Temporal lobe (tissue), 1 donor: ENCODE measurements around the gene ABRAXAS1. TPM values are rescaled to one million over a fixed set of nuclear protein-coding genes. Genes with fewer than 3 reads are reported as not detected.

Experiments used
- total RNA-seq: library from RNA; depleted of rRNA; stranded (reverse); fragments of >200 nt; gene quantifications from one replicate; pipeline ENCODE4 v1.2.3, GENCODE V29; 2014

The ABRAXAS1 gene
- total RNA-seq, 1 donor from 2014 or later = 3.4 TPM

Other genes with a start within 250 kb of the ABRAXAS1 start
- 9.1 TPM for gene COQ2, start 200.3 kb downstream of the ABRAXAS1 start, total RNA-seq
- 0.49 TPM for gene HPSE, start 150.3 kb downstream of the ABRAXAS1 start, total RNA-seq
- 15.0 TPM for gene HELQ, start 29.3 kb downstream of the ABRAXAS1 start, total RNA-seq
- 23.6 TPM for gene MRPS18C, start 29.0 kb downstream of the ABRAXAS1 start, total RNA-seq
- gene GPAT3, start 51.0 kb upstream of the ABRAXAS1 start, total RNA-seq = under 0.01 TPM